Sigmoid colon (tissue), 7 donors: ENCODE data around the gene GTPBP4. TPM values are rescaled to one million over a fixed set of nuclear protein-coding genes. Genes with fewer than 3 reads are reported as not detected.

ENCODE experiments used
- DNase-seq: peaks from one replicate; pipeline ENCODE4 v3.0.0-alpha.2; 2019
- H3K27ac ChIP-seq, 4 donors: fragments of 200-600 bp; sonication (generic); one replicate each; pipeline ENCODE4 v1.5.1; 2016 to 2019; ENCODE audit warnings: mild to moderate bottlenecking in 1 of 4
- H3K27me3 ChIP-seq, 3 donors: fragments of 200-600 bp; sonication (generic); one replicate each; pipeline ENCODE4 v1.5.1; 2019; ENCODE audit warnings: mild to moderate bottlenecking in 1 of 3
- H3K36me3 ChIP-seq, 4 donors: fragments of 200-600 bp; sonication (generic); one replicate each; pipeline ENCODE4 v1.5.1; 2016 to 2019
- H3K4me1 ChIP-seq, 4 donors: fragments of 200-600 bp; sonication (generic); one replicate each; pipeline ENCODE4 v1.5.1; 2017 to 2019
- H3K4me3 ChIP-seq, 4 donors: fragments of 200-600 bp; sonication (generic); one replicate each; pipeline ENCODE4 v1.5.1; 2017 to 2019; ENCODE audit warnings: mild to moderate bottlenecking in 2 of 4, moderate library complexity in 1 of 4
- H3K9me3 ChIP-seq, 4 donors: fragments of 200-600 bp in 3 of 4; sonication (generic) in 3 of 4; one replicate each; pipeline versions ENCODE4 v1.5.1 to v1.6.1; 2013 to 2019
- EP300 ChIP-seq, 4 donors: sonication (generic); formaldehyde crosslinking; IDR thresholded peaks; one replicate each; pipeline ENCODE4 v1.6.1; 2017; ENCODE audit warnings: antibody characterized with exemption in 4 of 4
- POLR2A ChIP-seq, 2 donors: fragments of 450-650 bp; IDR thresholded peaks; one replicate each; pipeline ENCODE4 v1.6.1; 2016; ENCODE audit warnings: antibody characterized with exemption in 2 of 2, mild to moderate bottlenecking in 2 of 2, moderate library complexity in 2 of 2
- POLR2AphosphoS5 ChIP-seq, 4 donors: sonication (generic); formaldehyde crosslinking; IDR thresholded peaks; one replicate each; pipeline ENCODE4 v1.6.1; 2017; ENCODE audit warnings: antibody characterized with exemption in 4 of 4
- WGBS, 2 donors: extraction: QIAGEN DNeasy Blood & Tissue Kit; methylation state at CpG; one replicate each; pipeline ENCODE4 v1.1.7; 2013; 5-methylcytosine and 5-hydroxymethylcytosine counted together
- intact Hi-C: fragments of 100-400 bp; cut with DNase I; formaldehyde crosslinking; loops from one replicate; pipeline ENCODE4 v1.15.1; 2023
- polyA plus RNA-seq, 3 donors: library from polyadenylated mRNA; stranded (reverse); fragments of 200-250 nt; gene quantifications; one replicate each; pipeline ENCODE4 v1.2.3, GENCODE V29; 2013
- total RNA-seq, 4 donors: library from RNA; depleted of rRNA; stranded (reverse); fragments of >200 nt; gene quantifications; one replicate each; pipeline ENCODE4 v1.1.0, GENCODE V29; 2016
- TF ChIP-seq, protein P1 (sequence below), 4 experiments: fragments of 450-650 bp in 3 of 4; fragments of 200-600 bp in 1 of 4; IDR thresholded peaks; one replicate each; pipeline ENCODE4 v1.5.1; 2016 to 2019; ENCODE audit warnings: antibody characterized with exemption in 4 of 4, mild to moderate bottlenecking in 3 of 4, moderate library complexity in 2 of 4
- donor health status: healthy with polysubstance abuse.
- donor health status: Bipolar disorder and iron deficiency.
- donor health status: healthy.

Gene GTPBP4
- total and polyA plus RNA-seq, 7 donors: 8.1 to 38.7 (median 16.8) TPM

- TF ChIP-seq, protein P1, sequence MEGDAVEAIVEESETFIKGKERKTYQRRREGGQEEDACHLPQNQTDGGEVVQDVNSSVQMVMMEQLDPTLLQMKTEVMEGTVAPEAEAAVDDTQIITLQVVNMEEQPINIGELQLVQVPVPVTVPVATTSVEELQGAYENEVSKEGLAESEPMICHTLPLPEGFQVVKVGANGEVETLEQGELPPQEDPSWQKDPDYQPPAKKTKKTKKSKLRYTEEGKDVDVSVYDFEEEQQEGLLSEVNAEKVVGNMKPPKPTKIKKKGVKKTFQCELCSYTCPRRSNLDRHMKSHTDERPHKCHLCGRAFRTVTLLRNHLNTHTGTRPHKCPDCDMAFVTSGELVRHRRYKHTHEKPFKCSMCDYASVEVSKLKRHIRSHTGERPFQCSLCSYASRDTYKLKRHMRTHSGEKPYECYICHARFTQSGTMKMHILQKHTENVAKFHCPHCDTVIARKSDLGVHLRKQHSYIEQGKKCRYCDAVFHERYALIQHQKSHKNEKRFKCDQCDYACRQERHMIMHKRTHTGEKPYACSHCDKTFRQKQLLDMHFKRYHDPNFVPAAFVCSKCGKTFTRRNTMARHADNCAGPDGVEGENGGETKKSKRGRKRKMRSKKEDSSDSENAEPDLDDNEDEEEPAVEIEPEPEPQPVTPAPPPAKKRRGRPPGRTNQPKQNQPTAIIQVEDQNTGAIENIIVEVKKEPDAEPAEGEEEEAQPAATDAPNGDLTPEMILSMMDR (IDR thresholded peaks at IDR 0.05): no peak
- peak in 1 of 4 donors; percentile 6 for TF ChIP-seq POLR2AphosphoS5 (IDR thresholded peaks at IDR 0.05)
- 96 to 97% methylated on average over 9 of the region's 9 CpGs for WGBS, 2 donors
- peaks cover 16 to 34% (median 21%) of the 10 kb centered on the region in 4 donors for H3K36me3 ChIP-seq
- no peaks in the 10 kb centered on the region for H3K4me1 ChIP-seq
- no peak overlapping the region for H3K4me3 ChIP-seq
- intact Hi-C loops: no loop called here
- DNase-seq: no peak
- H3K27ac ChIP-seq: no peak overlapping the region
- no peaks in the 10 kb centered on the region for H3K27me3 ChIP-seq
- H3K9me3 ChIP-seq: no peaks in the 10 kb centered on the region
These were observed 32.7 kb downstream of the GTPBP4 start for GRCh38 chr10:1020958-1021357.

DNA sequence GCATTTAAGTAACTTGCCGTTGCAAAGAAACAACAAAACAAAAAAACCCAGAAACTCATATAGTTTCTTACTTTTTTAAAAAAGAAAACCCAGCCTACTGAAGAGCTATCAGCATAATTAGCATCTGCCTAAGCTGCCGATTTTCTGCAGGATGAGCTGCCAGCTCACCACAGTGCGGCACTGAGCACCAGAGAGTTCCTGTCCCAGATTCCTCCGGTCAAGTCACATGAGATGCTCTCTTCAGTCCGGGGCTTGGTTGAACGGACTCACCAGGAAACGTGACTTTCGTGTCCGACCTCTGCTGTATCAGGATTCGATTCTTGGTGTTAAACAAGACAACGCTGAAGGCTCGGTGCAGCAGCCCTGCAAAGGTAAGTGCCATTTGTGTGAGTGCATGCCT lies 34.2 kb downstream of the GTPBP4 start:
- Histone ChIP-seq H3K4me3 (no peak overlapping the region), H3K27me3 (no peaks in the 10 kb centered on the region), H3K36me3 (peaks cover 7 to 19% (median 7%) of the 10 kb centered on the region in 4 donors), H3K4me1 (no peaks in the 10 kb centered on the region), H3K9me3 (no peaks in the 10 kb centered on the region), H3K27ac (no peak overlapping the region)
- WGBS, 2 donors: 89 to 91% methylated on average over 12 of the region's 12 CpGs
- no peak for DNase-seq
- intact Hi-C loops: no loop called here
- TF ChIP-seq POLR2AphosphoS5 (IDR thresholded peaks at IDR 0.05) (no peak), POLR2A (IDR thresholded peaks at IDR 0.05) (no peak), EP300 (IDR thresholded peaks at IDR 0.05) (no peak)
- TF ChIP-seq, protein P1 (IDR thresholded peaks at IDR 0.05): no peak

DNA sequence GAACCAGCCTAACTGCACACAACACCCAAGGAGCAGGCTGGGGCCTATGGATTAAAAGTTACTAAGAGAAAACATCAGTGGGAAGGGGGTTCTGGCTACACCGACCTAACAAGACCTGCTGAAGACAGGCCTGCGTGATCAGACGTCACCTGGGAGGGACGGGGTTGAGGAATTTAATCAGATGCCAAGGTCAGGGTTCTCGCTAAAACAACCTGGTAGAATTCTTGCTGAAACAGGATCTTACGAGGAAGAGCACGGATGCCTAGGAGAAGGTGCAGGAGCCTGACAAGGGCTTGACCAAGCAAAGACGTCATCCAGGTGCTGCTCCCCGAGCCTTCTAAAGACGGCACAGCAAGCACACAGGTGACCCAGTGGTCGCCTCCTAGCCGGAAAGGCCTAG lies 35.9 kb downstream of the GTPBP4 start:
- intact Hi-C loops: no loop called here
- 95 to 97% methylated on average over 12 of the region's 12 CpGs for WGBS, 2 donors
- Histone ChIP-seq H3K4me1 (no peaks in the 10 kb centered on the region), H3K27me3 (no peaks in the 10 kb centered on the region), H3K4me3 (no peak overlapping the region), H3K36me3 (peaks cover 0 to 5% (median 0%) of the 10 kb centered on the region in 4 donors), H3K9me3 (no peaks in the 10 kb centered on the region), H3K27ac (no peak overlapping the region)
- TF ChIP-seq POLR2AphosphoS5 (IDR thresholded peaks at IDR 0.05): no peak
- TF ChIP-seq POLR2A (IDR thresholded peaks at IDR 0.05): no peak
- TF ChIP-seq, protein P1 (IDR thresholded peaks at IDR 0.05): no peak
- TF ChIP-seq EP300 (IDR thresholded peaks at IDR 0.05): no peak
- DNase-seq: no peak

DNA sequence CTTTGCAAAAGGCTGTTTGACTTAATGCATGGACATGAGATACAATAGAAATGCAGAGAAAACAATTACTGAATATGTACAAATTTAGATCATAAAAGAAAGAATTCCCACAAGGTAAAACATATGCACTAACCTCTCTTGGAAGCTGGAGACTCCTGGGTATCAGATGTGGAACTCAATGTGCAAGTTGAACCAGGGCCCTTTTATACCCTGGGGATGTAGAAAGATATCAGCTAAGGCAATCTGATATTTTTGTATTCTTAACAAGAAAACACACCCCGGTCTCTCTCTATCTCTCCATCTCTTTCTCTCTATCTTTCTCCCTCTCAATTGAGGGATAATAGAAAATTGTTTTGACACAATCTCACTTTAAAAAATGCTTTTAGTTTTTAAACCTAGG lies 37.4 kb downstream of the GTPBP4 start, which contains the start of gene IDI2:
IDI2 (minus strand) TSS at position 177 of the 400 bp plus-strand sequence. CDS start 1,136 bp downstream, outside the sequence.
- TF ChIP-seq, protein P1 (IDR thresholded peaks at IDR 0.05): no peak
- TF ChIP-seq POLR2AphosphoS5 (IDR thresholded peaks at IDR 0.05) (no peak), EP300 (IDR thresholded peaks at IDR 0.05) (no peak), POLR2A (IDR thresholded peaks at IDR 0.05) (no peak)
- Histone ChIP-seq H3K4me1 (no peaks in the 10 kb centered on the region), H3K27ac (no peak within 1 kb of the TSS), H3K36me3 (no peaks in the 10 kb centered on the region), H3K4me3 (no peak within 1 kb of the TSS), H3K27me3 (no peaks in the 10 kb centered on the region), H3K9me3 (no peaks in the 10 kb centered on the region)
- 92 to 98% methylated on average over 1 of the region's 1 CpG for WGBS, 2 donors
- intact Hi-C loops: no loop called here
- no peak for DNase-seq

- H3K36me3 ChIP-seq: no peaks in the 10 kb centered on the region
- TF ChIP-seq, protein P1 (IDR thresholded peaks at IDR 0.05): no peak
- TF ChIP-seq POLR2AphosphoS5 (IDR thresholded peaks at IDR 0.05) (no peak), EP300 (IDR thresholded peaks at IDR 0.05) (no peak), POLR2A (IDR thresholded peaks at IDR 0.05) (no peak)
- H3K9me3 ChIP-seq: no peaks in the 10 kb centered on the region
- DNase-seq: no peak
- no peak overlapping the region for H3K4me3 ChIP-seq
- H3K4me1 ChIP-seq: no peaks in the 10 kb centered on the region
- 97 to 99% methylated on average over 6 of the region's 6 CpGs for WGBS, 2 donors
- intact Hi-C loops: no loop called here
- H3K27me3 ChIP-seq: no peaks in the 10 kb centered on the region
- no peak overlapping the region for H3K27ac ChIP-seq
These were observed 38.3 kb downstream of the GTPBP4 start for GRCh38 chr10:1026578-1026977.
